ENCODE measurements around the gene APOBEC3B.
"Not testable (repeated sequence)": the region's sequence is repeated elsewhere in the genome, so short reads cannot be mapped to it uniquely, and the experiment has no call there.

Gene APOBEC3B

GRCh38 chr22:38981005-38981991 lies 849 bp upstream of the APOBEC3B start:
- DNase-seq (ENCODE audit: extremely low read depth, low read depth), result no peak
- TF ChIP-seq CTCF (IDR thresholded peaks at IDR 0.05; ENCODE audit: low read depth, low read length), result peak; percentile 25

- DNase-seq (ENCODE audit: extremely low read depth, low read depth), result no peak
- no peak for TF ChIP-seq CTCF (IDR thresholded peaks at IDR 0.05; ENCODE audit: low read depth, low read length)
These were observed 2.1 kb downstream of the APOBEC3B start for GRCh38 chr22:38984224-38984623.

GRCh38 chr22:38984784-38985757 lies 2.9 kb downstream of the APOBEC3B start:
- not testable (repeated sequence) for DNase-seq (ENCODE audit: extremely low read depth, low read depth)

- TF ChIP-seq CTCF (IDR thresholded peaks at IDR 0.05; ENCODE audit: low read depth, low read length), result no peak
- DNase-seq (ENCODE audit: extremely low read depth, low read depth), result no peak
These were observed 4.5 kb downstream of the APOBEC3B start for GRCh38 chr22:38986629-38987028.

GRCh38 chr22:38987171-38987895 lies 5.2 kb downstream of the APOBEC3B start:
- no peak for DNase-seq (ENCODE audit: extremely low read depth, low read depth)
- TF ChIP-seq CTCF (IDR thresholded peaks at IDR 0.05; ENCODE audit: low read depth, low read length), result no peak

GRCh38 chr22:38989466-38989865 lies 7.3 kb downstream of the APOBEC3B start:
- TF ChIP-seq CTCF (IDR thresholded peaks at IDR 0.05; ENCODE audit: low read depth, low read length), result no peak
- DNase-seq (ENCODE audit: extremely low read depth, low read depth), result no peak

GRCh38 chr22:38992871-38993371 lies 10.8 kb downstream of the APOBEC3B start:
- not testable (repeated sequence) for DNase-seq (ENCODE audit: extremely low read depth, low read depth)

All from AG09319 (cell line).